ENCODE data around the gene COQ8A.

Gene COQ8A

GRCh38 chr1:226904772-226905171 is 35.3 kb upstream of the COQ8A start:
- H3K9me2 ChIP-seq (ENCODE audit: low read depth, low read length) = no peaks in the 10 kb centered on the region
- H4K20me1 ChIP-seq (ENCODE audit: insufficient read depth, low read length) = no peaks in the 10 kb centered on the region
- H3K36me3 ChIP-seq (ENCODE audit: insufficient read depth, low read length) = no peaks in the 10 kb centered on the region
- H3K79me2 ChIP-seq (ENCODE audit: insufficient read depth, low read length) = no peaks in the 10 kb centered on the region
- H3K27me3 ChIP-seq (ENCODE audit: insufficient read depth, low read length) = no peaks in the 10 kb centered on the region
- no peak overlapping the region for H3K9ac ChIP-seq (ENCODE audit: low read length)
- no peaks in the 10 kb centered on the region for H3K4me1 ChIP-seq (ENCODE audit: insufficient read depth, low read length, severe bottlenecking)
- no peak overlapping the region for H3K4me2 ChIP-seq (ENCODE audit: low read length)
- no peak overlapping the region for H3K27ac ChIP-seq (ENCODE audit: low read depth, low read length, poor library complexity, severe bottlenecking)
- no peaks in the 10 kb centered on the region for H3F3A ChIP-seq (ENCODE audit: insufficient read depth, low read length)
- H3K4me3 ChIP-seq (ENCODE audit: low read depth, low read length, poor library complexity, severe bottlenecking) = no peak overlapping the region
- no peaks in the 10 kb centered on the region for H3K9me3 ChIP-seq (ENCODE audit: low read length)
- no peak overlapping the region for H2AFZ ChIP-seq (ENCODE audit: low read length)
- TF ChIP-seq CTCF (IDR thresholded peaks at IDR 0.05; ENCODE audit: low read length) (no peak), EZH2 (IDR thresholded peaks at IDR 0.05; ENCODE audit: borderline replicate concordance, low read length) (no peak)

GRCh38 chr1:226908419-226908818 is 31.7 kb upstream of the COQ8A start:
- no peaks in the 10 kb centered on the region for H3K36me3 ChIP-seq (ENCODE audit: insufficient read depth, low read length)
- no peaks in the 10 kb centered on the region for H3K9me3 ChIP-seq (ENCODE audit: low read length)
- H3K4me2 ChIP-seq (ENCODE audit: low read length) = no peak overlapping the region
- H3K4me3 ChIP-seq (ENCODE audit: low read depth, low read length, poor library complexity, severe bottlenecking) = no peak overlapping the region
- no peaks in the 10 kb centered on the region for H4K20me1 ChIP-seq (ENCODE audit: insufficient read depth, low read length)
- H3K9me2 ChIP-seq (ENCODE audit: low read depth, low read length) = no peaks in the 10 kb centered on the region
- H3K9ac ChIP-seq (ENCODE audit: low read length) = no peak overlapping the region
- no peak for TF ChIP-seq CTCF (IDR thresholded peaks at IDR 0.05; ENCODE audit: low read length)
- TF ChIP-seq EZH2 (IDR thresholded peaks at IDR 0.05; ENCODE audit: borderline replicate concordance, low read length) = no peak
- H3K79me2 ChIP-seq (ENCODE audit: insufficient read depth, low read length) = no peaks in the 10 kb centered on the region
- no peak overlapping the region for H3K27ac ChIP-seq (ENCODE audit: low read depth, low read length, poor library complexity, severe bottlenecking)
- H2AFZ ChIP-seq (ENCODE audit: low read length) = no peak overlapping the region
- no peaks in the 10 kb centered on the region for H3K4me1 ChIP-seq (ENCODE audit: insufficient read depth, low read length, severe bottlenecking)
- no peaks in the 10 kb centered on the region for H3F3A ChIP-seq (ENCODE audit: insufficient read depth, low read length)
- no peaks in the 10 kb centered on the region for H3K27me3 ChIP-seq (ENCODE audit: insufficient read depth, low read length)

GRCh38 chr1:226908913-226909312 is 31.2 kb upstream of the COQ8A start:
- Histone ChIP-seq H3F3A (ENCODE audit: insufficient read depth, low read length) (no peaks in the 10 kb centered on the region), H3K27me3 (ENCODE audit: insufficient read depth, low read length) (no peaks in the 10 kb centered on the region), H3K4me3 (ENCODE audit: low read depth, low read length, poor library complexity, severe bottlenecking) (no peak overlapping the region), H3K4me1 (ENCODE audit: insufficient read depth, low read length, severe bottlenecking) (no peaks in the 10 kb centered on the region), H3K9ac (ENCODE audit: low read length) (no peak overlapping the region), H2AFZ (ENCODE audit: low read length) (no peak overlapping the region), H3K9me3 (ENCODE audit: low read length) (no peaks in the 10 kb centered on the region), H4K20me1 (ENCODE audit: insufficient read depth, low read length) (no peaks in the 10 kb centered on the region), H3K27ac (ENCODE audit: low read depth, low read length, poor library complexity, severe bottlenecking) (no peak overlapping the region), H3K4me2 (ENCODE audit: low read length) (no peak overlapping the region), H3K9me2 (ENCODE audit: low read depth, low read length) (no peaks in the 10 kb centered on the region), H3K36me3 (ENCODE audit: insufficient read depth, low read length) (no peaks in the 10 kb centered on the region), H3K79me2 (ENCODE audit: insufficient read depth, low read length) (no peaks in the 10 kb centered on the region)
- TF ChIP-seq CTCF (IDR thresholded peaks at IDR 0.05; ENCODE audit: low read length) (no peak), EZH2 (IDR thresholded peaks at IDR 0.05; ENCODE audit: borderline replicate concordance, low read length) (no peak)

All from OCI-LY1 (cell line).